Ishikawa (cell line): Measurements from ENCODE around the gene COL18A1.

Source experiments
- CEBPB ChIP-seq: IDR thresholded peaks from 2 replicates; pipeline ENCODE4 v1.6.1; 2012
- CREB1 ChIP-seq: IDR thresholded peaks from 2 replicates; pipeline ENCODE4 v1.6.1; 2012; ENCODE audit warnings: low read depth
- EGR1 ChIP-seq: IDR thresholded peaks from 2 replicates; pipeline ENCODE4 v1.6.1; 2012
- EP300 ChIP-seq: IDR thresholded peaks from 2 replicates; pipeline ENCODE4 v1.6.1; 2012; ENCODE audit warnings: borderline replicate concordance
- FOXM1 ChIP-seq: IDR thresholded peaks from 2 replicates; pipeline ENCODE4 v1.6.1; 2012; ENCODE audit warnings: low read depth, borderline replicate concordance
- MAX ChIP-seq: IDR thresholded peaks from 2 replicates; pipeline ENCODE4 v1.6.1; 2012
- NFIC ChIP-seq: IDR thresholded peaks from 2 replicates; pipeline ENCODE4 v1.6.1; 2012
- RAD21 ChIP-seq: IDR thresholded peaks from 2 replicates; pipeline ENCODE4 v1.6.1; 2012; ENCODE audit warnings: low read depth
- REST ChIP-seq: IDR thresholded peaks from 2 replicates; pipeline ENCODE4 v1.6.1; 2012; ENCODE audit warnings: low read depth, mild to moderate bottlenecking
- TAF1 ChIP-seq: IDR thresholded peaks from 2 replicates; pipeline ENCODE4 v1.6.1; 2012; ENCODE audit warnings: low read depth, mild to moderate bottlenecking
- TCF12 ChIP-seq: IDR thresholded peaks from 2 replicates; pipeline ENCODE4 v1.6.1; 2012; ENCODE audit warnings: low read depth
- TEAD4 ChIP-seq: IDR thresholded peaks from 2 replicates; pipeline ENCODE4 v1.6.1; 2012
- USF1 ChIP-seq: IDR thresholded peaks from 2 replicates; pipeline ENCODE4 v1.6.1; 2012
- YY1 ChIP-seq: IDR thresholded peaks from 2 replicates; pipeline ENCODE4 v1.6.1; 2012; ENCODE audit warnings: low read depth
- ZBTB7A ChIP-seq: IDR thresholded peaks from 2 replicates; pipeline ENCODE4 v1.6.1; 2012; ENCODE audit warnings: low read depth

The COL18A1 gene

GRCh38 chr21:45494135-45494850, 89.3 kb downstream of the COL18A1 start:
- no peak for TF ChIP-seq FOXM1
- TF ChIP-seq USF1, result no peak

GRCh38 chr21:45494851-45495680, 90.1 kb downstream of the COL18A1 start:
- no peak for TF ChIP-seq USF1
- no peak for TF ChIP-seq RAD21
- TF ChIP-seq CREB1, result no peak
- no peak for TF ChIP-seq MAX
- TF ChIP-seq TAF1, result no peak
- no peak for TF ChIP-seq REST
- TF ChIP-seq TCF12, result no peak
- no peak for TF ChIP-seq NFIC
- TF ChIP-seq YY1, result no peak
- no peak for TF ChIP-seq TEAD4
- no peak for TF ChIP-seq EP300
- TF ChIP-seq CEBPB, result no peak

- TF ChIP-seq YY1, result no peak
- no peak for TF ChIP-seq USF1
- TF ChIP-seq ZBTB7A, result no peak
- TF ChIP-seq NFIC, result no peak
- TF ChIP-seq CREB1, result no peak
- no peak for TF ChIP-seq CEBPB
- no peak for TF ChIP-seq EGR1
- no peak for TF ChIP-seq TCF12
Observed at GRCh38 chr21:45496151-45496967, 91.4 kb downstream of the COL18A1 start.

- TF ChIP-seq FOXM1 (no peak), YY1 (no peak), CREB1 (no peak), EGR1 (no peak), NFIC (no peak), USF1 (no peak)
Observed at GRCh38 chr21:45496968-45497845, 92.2 kb downstream of the COL18A1 start.

- TF ChIP-seq TEAD4, result no peak
- TF ChIP-seq YY1, result no peak
- TF ChIP-seq RAD21, result no peak
- no peak for TF ChIP-seq USF1
- no peak for TF ChIP-seq TCF12
- no peak for TF ChIP-seq FOXM1
- TF ChIP-seq EP300, result no peak
Observed at GRCh38 chr21:45497846-45498645, 93.1 kb downstream of the COL18A1 start.
